ENCODE results near the gene ARHGAP42.

GRCh38 chr11:101019870-101020269 is 332.8 kb downstream of the ARHGAP42 start:
- TF ChIP-seq CTCF (IDR thresholded peaks at IDR 0.05; ENCODE audit: insufficient read depth, low read length) (no peak), SPI1 (IDR thresholded peaks at IDR 0.05; ENCODE audit: borderline replicate concordance, low read depth) (no peak), GABPA (IDR thresholded peaks at IDR 0.05; ENCODE audit: low read depth) (no peak), POLR2AphosphoS5 (IDR thresholded peaks at IDR 0.05; ENCODE audit: low read depth) (no peak)

Measured in HL-60 (cell line).